IMR-90 (cell line): ENCODE measurements around the gene RYR1. TPM values are rescaled to one million over a fixed set of nuclear protein-coding genes. Genes with fewer than 3 reads are reported as not detected.

Source experiments
- ATAC-seq: fragments of 200-7000 bp; cut with Tn5 transposase; 2 replicates; pipeline ENCODE4 v1.9.1; 2020; ENCODE audit warnings: low read depth, mild to moderate bottlenecking, moderate library complexity
- BruUV-seq: library from RNA; stranded (reverse); fragments of 400-500 nt; replicated peaks from 2 replicates; lab custom pipeline; 2021; lab: Mats Ljungman, UMichigan
- CTCF ChIA-PET: fragments of 300-600 bp; formaldehyde crosslinking; extraction: SDS; loops from one replicate; lab custom pipeline; 2021; ENCODE audit warnings: antibody characterized with exemption; lab: Yijun Ruan, JAX
- POLR2A ChIA-PET: fragments of 300-600 bp; sonication (Branson Sonifier 250); formaldehyde crosslinking; loops from one replicate; lab custom pipeline; 2022; ENCODE audit warnings: antibody characterized with exemption; ENCODE audit not compliant: unreplicated experiment; lab: Charles Lee
- DNase-seq: peaks from one replicate; pipeline ENCODE4 v3.0.0; 2013
- H2AFZ ChIP-seq: replicated peaks from 2 replicates; pipeline ENCODE3; 2013; ENCODE audit warnings: low read length, mild to moderate bottlenecking; ENCODE audit not compliant: poor library complexity
- H2AK5ac ChIP-seq: 2 replicates; pipeline ENCODE4 v1.6.1; 2013; ENCODE audit warnings: low read depth, low read length, inconsistent platforms
- H2AK9ac ChIP-seq: replicated peaks from 2 replicates; pipeline ENCODE3; 2013; ENCODE audit warnings: mild to moderate bottlenecking, low read depth, low read length, moderate library complexity; ENCODE audit not compliant: poor library complexity
- H2BK120ac ChIP-seq: 2 replicates; pipeline ENCODE4 v1.6.1; 2013; ENCODE audit warnings: low read depth, low read length, inconsistent platforms
- H2BK15ac ChIP-seq: 3 replicates; pipeline ENCODE4 v1.6.1; 2013; ENCODE audit warnings: low read depth, low read length, inconsistent platforms
- H2BK20ac ChIP-seq: 2 replicates; pipeline ENCODE4 v1.6.1; 2013; ENCODE audit warnings: low read depth, mild to moderate bottlenecking, inconsistent platforms, low read length, moderate library complexity
- H2BK5ac ChIP-seq: 2 replicates; pipeline ENCODE4 v1.6.1; 2013; ENCODE audit warnings: mild to moderate bottlenecking, low read depth, low read length, inconsistent platforms; ENCODE audit not compliant: poor library complexity, severe bottlenecking
- H3K14ac ChIP-seq: replicated peaks from 2 replicates; pipeline ENCODE4 v1.6.1; 2013; ENCODE audit warnings: low read depth, low read length, inconsistent platforms
- H3K18ac ChIP-seq: 2 replicates; pipeline ENCODE4 v1.6.1; 2013; ENCODE audit warnings: low read depth, low read length, control low read depth
- H3K23ac ChIP-seq: 2 replicates; pipeline ENCODE4 v1.6.1; 2013; ENCODE audit warnings: low read depth, low read length, inconsistent platforms
- H3K27ac ChIP-seq: 2 replicates; pipeline ENCODE4 v1.5.1; 2013; ENCODE audit warnings: mild to moderate bottlenecking, control low read depth, low read length; ENCODE audit not compliant: insufficient read depth
- H3K27me3 ChIP-seq: 2 replicates; pipeline ENCODE4 v1.6.1; 2013; ENCODE audit warnings: low read length; ENCODE audit not compliant: control insufficient read depth, insufficient read depth
- H3K36me3 ChIP-seq: 2 replicates; pipeline ENCODE4 v1.6.1; 2013; ENCODE audit warnings: low read length, mixed read lengths; ENCODE audit not compliant: control insufficient read depth, insufficient read depth
- H3K4ac ChIP-seq: 2 replicates; pipeline ENCODE4 v1.6.1; 2013; ENCODE audit warnings: low read depth, low read length, inconsistent platforms
- H3K4me1 ChIP-seq: 2 replicates; pipeline ENCODE4 v1.6.1; 2013; ENCODE audit warnings: low read length, mixed read lengths; ENCODE audit not compliant: control insufficient read depth, insufficient read depth
- H3K4me2 ChIP-seq: 2 replicates; pipeline ENCODE4 v1.6.1; 2013; ENCODE audit warnings: low read depth, mild to moderate bottlenecking, control low read depth, low read length, moderate library complexity
- H3K4me3 ChIP-seq: 2 replicates; pipeline ENCODE4 v1.5.1; 2013; ENCODE audit warnings: low read depth, mild to moderate bottlenecking, control low read depth, low read length, moderate library complexity; ENCODE audit not compliant: insufficient read depth
- H3K56ac ChIP-seq: 2 replicates; pipeline ENCODE4 v1.6.1; 2013; ENCODE audit warnings: low read length, inconsistent platforms; ENCODE audit not compliant: insufficient read depth; ENCODE audit errors: extremely low read depth
- H3K79me1 ChIP-seq, 2 experiments: 2 replicates each; pipeline ENCODE4 v1.6.1; 2013; ENCODE audit warnings: low read length in 2 of 2, inconsistent platforms in 1 of 2, low read depth in 1 of 2
- H3K9ac ChIP-seq: 2 replicates; pipeline ENCODE4 v1.6.1; 2013; ENCODE audit warnings: low read depth, low read length, control low read depth
- H3K9me1 ChIP-seq: 2 replicates; pipeline ENCODE4 v1.6.1; 2013; ENCODE audit warnings: low read length, inconsistent platforms; ENCODE audit not compliant: insufficient read depth
- H3K9me3 ChIP-seq: 2 replicates; pipeline ENCODE4 v1.6.1; 2013; ENCODE audit warnings: low read length; ENCODE audit not compliant: control insufficient read depth, insufficient read depth
- H4K20me1 ChIP-seq: 2 replicates; pipeline ENCODE4 v1.6.1; 2013; ENCODE audit warnings: low read length, inconsistent platforms; ENCODE audit not compliant: insufficient read depth
- H4K5ac ChIP-seq: 2 replicates; pipeline ENCODE4 v1.6.1; 2013; ENCODE audit warnings: mild to moderate bottlenecking, low read depth, low read length, control low read depth
- H4K8ac ChIP-seq, 2 experiments: 2 replicates each; pipeline ENCODE4 v1.6.1; 2013; ENCODE audit warnings: low read depth in 2 of 2, low read length in 2 of 2, control low read depth in 1 of 2, inconsistent platforms in 1 of 2
- H4K91ac ChIP-seq: 2 replicates; pipeline ENCODE4 v1.6.1; 2013; ENCODE audit warnings: low read depth, low read length, inconsistent platforms; ENCODE audit not compliant: insufficient read depth
- BHLHE40 ChIP-seq: fragments of 150-350 bp; IDR thresholded peaks from 2 replicates; pipeline ENCODE4 v1.6.1; 2016; ENCODE audit warnings: mild to moderate bottlenecking, low read depth, low read length
- MAFK ChIP-seq: IDR thresholded peaks from 2 replicates; pipeline ENCODE4 v1.6.1; 2012; ENCODE audit warnings: low read depth, low read length, improper control_type of control experiment
- POLR2A ChIP-seq: IDR thresholded peaks from 2 replicates; pipeline ENCODE4 v1.6.1; 2012; ENCODE audit warnings: mild to moderate bottlenecking, low read depth, low read length
- RAD21 ChIP-seq: IDR thresholded peaks from 2 replicates; pipeline ENCODE4 v1.6.1; 2012; ENCODE audit warnings: low read length, improper control_type of control experiment
- RFX5 ChIP-seq: IDR thresholded peaks from 2 replicates; pipeline ENCODE4 v1.8.0; 2012; ENCODE audit warnings: low read depth, mild to moderate bottlenecking, low read length, moderate library complexity
- WGBS, 2 experiments: methylation state at CpG; one replicate each; pipeline versions ENCODE4 v1.1.5 to v1.1.7; 2013; ENCODE audit warnings: missing lambda C conversion rate in 2 of 2; ENCODE audit not compliant: insufficient read length in 1 of 2; ENCODE audit errors: extremely low coverage in 2 of 2; 5-methylcytosine and 5-hydroxymethylcytosine counted together
- dilution Hi-C: fragments of 300-500 bp; cut with HindIII; formaldehyde crosslinking; loops from one replicate; pipeline ENCODE4 v1.14.3; 2018; ENCODE audit warnings: low sequenced_read_pairs; ENCODE audit not compliant: unreplicated experiment
- in situ Hi-C: fragments of 300-500 bp; cut with MboI; formaldehyde crosslinking; loops from 3 replicates; pipeline ENCODE4 v1.14.3; 2019; ENCODE audit warnings: low sequenced_read_pairs, inconsistent platforms, mixed read lengths
- intact Hi-C: fragments of 100-400 bp; cut with micrococcal nuclease; formaldehyde crosslinking; loops from 2 replicates; pipeline ENCODE4 v1.10.0; 2022
- polyA plus RNA-seq, 3 experiments: library from polyadenylated mRNA; depleted of rRNA; stranded (reverse); fragments of >200 nt; gene quantifications; 2 replicates each; pipeline ENCODE4 v1.2.3, GENCODE V29; 2012; ENCODE audit warnings: low replicate concordance in 1 of 3
- total RNA-seq: library from RNA; depleted of rRNA; stranded (reverse); fragments of >200 nt; gene quantifications from 2 replicates; pipeline ENCODE4 v1.2.3, GENCODE V29; 2012
- TF ChIP-seq, protein P1 (sequence below): fragments of 150-350 bp; IDR thresholded peaks from 2 replicates; pipeline ENCODE4 v1.6.1; 2016; ENCODE audit warnings: low read depth, mild to moderate bottlenecking, low read length, moderate library complexity, borderline replicate concordance
- TF ChIP-seq, protein P2 (sequence below): fragments of 150-350 bp; IDR thresholded peaks from 2 replicates; pipeline ENCODE4 v1.6.1; 2017; ENCODE audit warnings: mild to moderate bottlenecking, antibody characterized with exemption, low read length, low read depth

RYR1 gene
- total and polyA plus RNA-seq, 2 of the 4 experiments (the other 2 are of a cell fraction), result not detected

DNA sequence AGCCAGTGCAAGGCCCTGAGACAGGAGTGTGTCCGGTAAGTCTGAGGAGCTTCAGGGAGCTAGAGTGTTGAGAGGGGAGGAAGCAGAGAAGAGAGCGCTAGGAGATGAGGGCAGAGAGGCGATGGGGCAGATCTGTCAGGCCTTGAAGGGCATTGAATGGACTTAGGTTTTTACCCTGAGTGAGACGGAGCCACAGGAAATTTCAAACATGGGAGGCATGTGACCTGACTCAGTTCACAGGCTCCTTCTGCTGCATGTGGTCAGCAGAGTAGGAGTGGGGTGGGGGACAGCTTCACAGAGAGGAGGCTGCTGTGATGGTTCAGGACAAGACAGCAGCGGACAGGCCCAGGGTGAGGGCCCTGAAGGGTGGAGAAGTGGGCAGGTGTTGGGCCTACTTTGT, 33.1 kb upstream of the RYR1 start:
- in situ Hi-C loops, result loop anchor here (25.0 kb wide), 1 partner anchor 537 kb away; the partner anchor contains the start of genes MRPS12 and SARS2
- POLR2A ChIA-PET, result no interaction called here
- no TSS peak for BruUV-seq

More for the DNA sequence above, 33.1 kb upstream of the RYR1 start:
- no peak overlapping the region for H2BK20ac ChIP-seq
- no peak overlapping the region for H3K23ac ChIP-seq
- no peak overlapping the region for H3K4ac ChIP-seq
- H3K56ac ChIP-seq, result no peak overlapping the region
- no peak overlapping the region for H3K4me2 ChIP-seq
- H3K9me1 ChIP-seq, result 0 out of 2 replicates have a peak, but pooled peaks cover 3% of the 10 kb centered on the region
- H3K4me1 ChIP-seq, result no peaks in the 10 kb centered on the region
- H3K79me1 ChIP-seq, result peaks cover 6 to 12% of the 10 kb centered on the region in 2 experiments; a peak in 3 of 4 replicates
- ATAC-seq, result no peak
- H3K18ac ChIP-seq, result no peak overlapping the region
- no peak overlapping the region for H2BK120ac ChIP-seq
- H4K91ac ChIP-seq, result no peak overlapping the region
- H3K27ac ChIP-seq, result no peak overlapping the region
- peaks cover 15% of the 10 kb centered on the region; the same call in 1 of the 2 replicates for H3K36me3 ChIP-seq
- H3K9ac ChIP-seq, result no peak overlapping the region
- no peak overlapping the region for H3K14ac ChIP-seq
- WGBS, 2 experiments, result 58% methylated on average over 4 of the region's 5 CpGs; no CpG with 5 or more reads in 1 of the 2 experiments
- no peak overlapping the region for H2BK15ac ChIP-seq
- H3K27me3 ChIP-seq, result no peaks in the 10 kb centered on the region
- H2AK5ac ChIP-seq, result no peak overlapping the region; the same call in 1 of the 2 replicates
- no peak overlapping the region for H2BK5ac ChIP-seq
- no peak overlapping the region for H4K8ac ChIP-seq
- DNase-seq, result no peak
- dilution Hi-C loops (no loop called here), intact Hi-C loops (no loop called here)
- H2AFZ ChIP-seq, result peak overlapping the region; percentile 33
- no peak overlapping the region for H4K5ac ChIP-seq
- no peaks in the 10 kb centered on the region for H4K20me1 ChIP-seq
- H3K4me3 ChIP-seq, result no peak overlapping the region
- peak overlapping the region; percentile 61 for H2AK9ac ChIP-seq
- CTCF ChIA-PET, result interaction anchor here (0.5 to 1.5 kb wide), 2 partner anchors 166 to 530 kb away, joined by 3 to 4 read pairs; partner anchors contain the start of genes MRPS12 and SARS2
- H3K9me3 ChIP-seq, result no peaks in the 10 kb centered on the region
- TF ChIP-seq BHLHE40 (no peak), RFX5 (no peak), POLR2A (no peak), RAD21 (no peak), MAFK (no peak)
- TF ChIP-seq, protein P1, sequence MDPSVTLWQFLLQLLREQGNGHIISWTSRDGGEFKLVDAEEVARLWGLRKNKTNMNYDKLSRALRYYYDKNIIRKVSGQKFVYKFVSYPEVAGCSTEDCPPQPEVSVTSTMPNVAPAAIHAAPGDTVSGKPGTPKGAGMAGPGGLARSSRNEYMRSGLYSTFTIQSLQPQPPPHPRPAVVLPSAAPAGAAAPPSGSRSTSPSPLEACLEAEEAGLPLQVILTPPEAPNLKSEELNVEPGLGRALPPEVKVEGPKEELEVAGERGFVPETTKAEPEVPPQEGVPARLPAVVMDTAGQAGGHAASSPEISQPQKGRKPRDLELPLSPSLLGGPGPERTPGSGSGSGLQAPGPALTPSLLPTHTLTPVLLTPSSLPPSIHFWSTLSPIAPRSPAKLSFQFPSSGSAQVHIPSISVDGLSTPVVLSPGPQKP, result no peak
- TF ChIP-seq, protein P2, sequence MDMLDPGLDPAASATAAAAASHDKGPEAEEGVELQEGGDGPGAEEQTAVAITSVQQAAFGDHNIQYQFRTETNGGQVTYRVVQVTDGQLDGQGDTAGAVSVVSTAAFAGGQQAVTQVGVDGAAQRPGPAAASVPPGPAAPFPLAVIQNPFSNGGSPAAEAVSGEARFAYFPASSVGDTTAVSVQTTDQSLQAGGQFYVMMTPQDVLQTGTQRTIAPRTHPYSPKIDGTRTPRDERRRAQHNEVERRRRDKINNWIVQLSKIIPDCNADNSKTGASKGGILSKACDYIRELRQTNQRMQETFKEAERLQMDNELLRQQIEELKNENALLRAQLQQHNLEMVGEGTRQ, result 0 out of 2 replicates have a peak, but pooled peaks have one; percentile 27
